Measurements from ENCODE around the gene CHAC1.
A peak's percentile ranks its signal among the peaks of the same experiment; 100 is the strongest.

CHAC1 gene

GRCh38 chr15:40952901-40953712 is at the start of gene CHAC1:
TSS of gene CHAC1 (plus strand) at chr15:40953471. CDS start at chr15:40953584, 113 bp downstream.
- peak; percentile 94 for DNase-seq

- no peak for DNase-seq
These were observed 48.6 kb upstream of the CHAC1 start for GRCh38 chr15:40904552-40905201.

- peak; percentile 70 for DNase-seq
These were observed 46.9 kb upstream of the CHAC1 start for GRCh38 chr15:40906091-40906990.

- DNase-seq: peak; percentile 48
These were observed 46.1 kb upstream of the CHAC1 start for GRCh38 chr15:40906991-40907802.

- no peak for DNase-seq
These were observed 45.2 kb upstream of the CHAC1 start for GRCh38 chr15:40908095-40908494.

GRCh38 chr15:40909662-40910630 is 43.3 kb upstream of the CHAC1 start:
- DNase-seq: no peak

GRCh38 chr15:40911141-40911540 is 42.1 kb upstream of the CHAC1 start:
- no peak for DNase-seq

- DNase-seq: no peak
These were observed 41.6 kb upstream of the CHAC1 start for GRCh38 chr15:40911693-40912092.

GRCh38 chr15:40912478-40912877 is 40.8 kb upstream of the CHAC1 start:
- DNase-seq: no peak

- no peak for DNase-seq
These were observed 39.3 kb upstream of the CHAC1 start for GRCh38 chr15:40914013-40914412.

GRCh38 chr15:40914486-40914885 is 38.8 kb upstream of the CHAC1 start:
- no peak for DNase-seq

GRCh38 chr15:40915116-40915661 is 38.1 kb upstream of the CHAC1 start:
- no peak for DNase-seq

- DNase-seq: no peak
These were observed 37.6 kb upstream of the CHAC1 start for GRCh38 chr15:40915679-40916078.

- no peak for DNase-seq
These were observed 35.7 kb upstream of the CHAC1 start for GRCh38 chr15:40917585-40917984.

GRCh38 chr15:40918146-40918798 is 35.0 kb upstream of the CHAC1 start:
- DNase-seq: no peak

GRCh38 chr15:40918799-40919392 is 34.4 kb upstream of the CHAC1 start:
- no peak for DNase-seq

GRCh38 chr15:40921949-40922607 is 31.2 kb upstream of the CHAC1 start:
- no peak for DNase-seq

GRCh38 chr15:40922608-40923005 is 30.7 kb upstream of the CHAC1 start:
- DNase-seq: no peak

GRCh38 chr15:40923551-40923950 is 29.7 kb upstream of the CHAC1 start:
- no peak for DNase-seq

Measured in activated CD4-positive, alpha-beta T cell treated with anti-CD3 and anti-CD28 coated beads, Interleukin-2, amount 50 U/mL, for 1 hour (primary cell).